OCI-LY7 (cell line): ENCODE measurements around the gene MTCH1. TPM values are rescaled to one million over a fixed set of nuclear protein-coding genes. Genes with fewer than 3 reads are reported as not detected.

Experiments used
- BruUV-seq: library from RNA; stranded (reverse); fragments of 400-500 nt; replicated peaks from 2 replicates; lab custom pipeline; 2021; lab: Mats Ljungman, UMichigan
- CTCF ChIA-PET: fragments of 300-600 bp; sonication (Branson Sonifier 250); formaldehyde crosslinking; loops from one replicate; lab custom pipeline; 2022; ENCODE audit warnings: antibody characterized with exemption; ENCODE audit not compliant: unreplicated experiment; lab: Charles Lee
- POLR2A ChIA-PET: fragments of 300-600 bp; sonication (Branson Sonifier 250); formaldehyde crosslinking; loops from one replicate; lab custom pipeline; 2022; ENCODE audit warnings: antibody characterized with exemption; lab: Charles Lee
- DNase-seq: peaks from one replicate; pipeline ENCODE4 v3.0.0-alpha.2; 2015; ENCODE audit warnings: low spot score
- H2AFZ ChIP-seq: fragments of 200-600 bp; sonication (generic), shearing (Covaris generic); 2 replicates; pipeline ENCODE4 v1.6.1; 2014; ENCODE audit warnings: mild to moderate bottlenecking, antibody characterized with exemption, low read length, moderate library complexity
- H3K27ac ChIP-seq: fragments of 200-600 bp; sonication (generic); 2 replicates; pipeline ENCODE4 v1.5.1; 2014; ENCODE audit warnings: mixed run types, low read depth, mild to moderate bottlenecking, moderate library complexity, low read length, inconsistent platforms; ENCODE audit not compliant: poor library complexity, severe bottlenecking
- H3K36me3 ChIP-seq: fragments of 200-600 bp; sonication (generic); 2 replicates; pipeline ENCODE4 v1.6.1; 2014; ENCODE audit warnings: mild to moderate bottlenecking, antibody characterized with exemption, low read length, moderate library complexity, mixed read lengths; ENCODE audit not compliant: insufficient read depth
- H3K4me1 ChIP-seq: fragments of 200-600 bp; sonication (generic); 2 replicates; pipeline ENCODE4 v1.5.1; 2014; ENCODE audit warnings: mild to moderate bottlenecking, low read length; ENCODE audit not compliant: insufficient read depth, poor library complexity, severe bottlenecking
- H3K4me2 ChIP-seq: fragments of 200-600 bp; sonication (generic); 2 replicates; pipeline ENCODE4 v1.6.1; 2014; ENCODE audit warnings: mild to moderate bottlenecking, low read length
- H3K4me3 ChIP-seq: fragments of 200-600 bp; sonication (generic); 2 replicates; pipeline ENCODE4 v1.5.1; 2014; ENCODE audit warnings: mild to moderate bottlenecking, low read depth, low read length; ENCODE audit not compliant: poor library complexity, severe bottlenecking
- H3K79me2 ChIP-seq: fragments of 200-600 bp; sonication (generic); 2 replicates; pipeline ENCODE4 v1.6.1; 2016; ENCODE audit warnings: low read depth, mild to moderate bottlenecking, low read length, moderate library complexity, mixed read lengths; ENCODE audit not compliant: insufficient read depth
- H3K9me2 ChIP-seq: fragments of 200-600 bp; sonication (generic); 2 replicates; pipeline ENCODE4 v1.6.1; 2016; ENCODE audit warnings: mild to moderate bottlenecking, low read length, mixed read lengths; ENCODE audit not compliant: insufficient read depth
- H3K9me3 ChIP-seq: fragments of 200-600 bp; sonication (generic); 2 replicates; pipeline ENCODE4 v1.6.1; 2014; ENCODE audit warnings: mild to moderate bottlenecking, mixed run types, low read length, mixed read lengths
- H4K20me1 ChIP-seq: fragments of 200-600 bp; sonication (generic); 2 replicates; pipeline ENCODE4 v1.6.1; 2014; ENCODE audit warnings: mild to moderate bottlenecking, antibody characterized with exemption, low read length, moderate library complexity, mixed read lengths; ENCODE audit not compliant: insufficient read depth
- EZH2phosphoT487 ChIP-seq: fragments of 200-600 bp; sonication (generic); IDR thresholded peaks from 2 replicates; pipeline ENCODE4 v1.6.1; 2018; ENCODE audit warnings: low read depth, borderline replicate concordance, mild to moderate bottlenecking, mixed run types, antibody characterized with exemption, low read length, moderate library complexity, mixed read lengths
- intact Hi-C: fragments of 100-400 bp; cut with micrococcal nuclease; formaldehyde crosslinking; loops from one replicate; pipeline ENCODE4 v1.10.0; 2022; ENCODE audit not compliant: unreplicated experiment
- total RNA-seq, 2 experiments: library from RNA; depleted of rRNA in 1 of 2; stranded (reverse); fragments of >200 nt in 1 of 2; shearing (Covaris generic) in 1 of 2; gene quantifications; 2 replicates each; pipeline ENCODE4 v1.2.3, GENCODE V29; 2014 to 2022
- TF ChIP-seq, protein P1 (sequence below): fragments of 200-600 bp; sonication (generic); conservative IDR thresholded peaks from 2 replicates; pipeline ENCODE4 v1.5.1; 2014; ENCODE audit warnings: mild to moderate bottlenecking, antibody characterized with exemption, low read length, moderate library complexity, mixed read lengths

MTCH1 gene
- total RNA-seq, 2 experiments from 2014 or later = 72.5 to 93.7 TPM

DNA sequence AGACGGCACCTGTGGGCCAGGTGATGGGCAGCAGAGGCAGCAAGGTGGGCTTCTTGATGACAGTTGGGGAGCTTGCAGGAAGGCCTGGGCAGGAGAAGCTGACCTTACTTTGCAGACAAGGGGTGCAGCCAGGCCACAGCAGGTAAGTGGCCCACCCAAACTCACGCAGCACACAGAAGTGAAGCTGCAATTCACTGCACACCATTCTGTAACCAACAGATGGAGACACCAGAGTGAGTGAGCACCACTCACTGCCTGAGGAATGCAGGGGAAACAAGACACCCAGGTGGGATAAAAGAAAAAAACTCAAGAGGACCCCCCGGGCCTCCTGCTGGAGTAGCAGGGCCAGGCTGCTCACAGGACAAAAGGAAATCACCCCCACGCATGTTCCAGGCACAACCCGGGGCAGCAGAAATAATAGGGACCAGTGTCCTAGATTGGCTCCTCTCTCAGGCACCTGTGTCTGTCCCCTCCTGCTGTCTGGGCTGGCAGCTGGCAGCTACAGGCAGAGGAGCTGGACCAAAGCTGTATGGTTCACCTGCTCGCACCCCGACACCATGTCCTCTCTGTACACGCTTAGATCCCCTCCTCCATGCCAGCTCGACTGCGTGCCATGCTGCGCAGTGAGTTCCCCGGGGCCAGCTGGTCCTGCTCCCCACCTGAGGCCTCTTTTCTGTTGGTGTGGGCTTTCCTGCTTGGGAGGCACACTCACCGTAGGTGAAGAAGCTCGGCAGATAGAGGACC is 4.9 kb downstream of the MTCH1 start:
- ChIA-PET CTCF (interaction anchor here (3.1 kb wide), 1 partner anchor 37 kb away, joined by 11 read pairs; no protein-coding TSS in a partner anchor), POLR2A (interaction anchor here (1.0 kb wide), 1 partner anchor 26 kb away, joined by 7 read pairs; no protein-coding TSS in a partner anchor)
- intact Hi-C loops = no loop called here
- Histone ChIP-seq H3K4me2 (no peak overlapping the region), H4K20me1 (peaks cover 15% of the 10 kb centered on the region), H3K4me3 (no peak overlapping the region), H3K9me2 (no peaks in the 10 kb centered on the region), H3K27ac (no peak overlapping the region), H3K9me3 (no peaks in the 10 kb centered on the region), H2AFZ (no peak overlapping the region), H3K4me1 (peaks cover 23% of the 10 kb centered on the region), H3K79me2 (peaks cover 40% of the 10 kb centered on the region), H3K36me3 (peaks cover 38% of the 10 kb centered on the region)
- BruUV-seq = no TSS peak
- no peak for TF ChIP-seq EZH2phosphoT487
- TF ChIP-seq, protein P1, sequence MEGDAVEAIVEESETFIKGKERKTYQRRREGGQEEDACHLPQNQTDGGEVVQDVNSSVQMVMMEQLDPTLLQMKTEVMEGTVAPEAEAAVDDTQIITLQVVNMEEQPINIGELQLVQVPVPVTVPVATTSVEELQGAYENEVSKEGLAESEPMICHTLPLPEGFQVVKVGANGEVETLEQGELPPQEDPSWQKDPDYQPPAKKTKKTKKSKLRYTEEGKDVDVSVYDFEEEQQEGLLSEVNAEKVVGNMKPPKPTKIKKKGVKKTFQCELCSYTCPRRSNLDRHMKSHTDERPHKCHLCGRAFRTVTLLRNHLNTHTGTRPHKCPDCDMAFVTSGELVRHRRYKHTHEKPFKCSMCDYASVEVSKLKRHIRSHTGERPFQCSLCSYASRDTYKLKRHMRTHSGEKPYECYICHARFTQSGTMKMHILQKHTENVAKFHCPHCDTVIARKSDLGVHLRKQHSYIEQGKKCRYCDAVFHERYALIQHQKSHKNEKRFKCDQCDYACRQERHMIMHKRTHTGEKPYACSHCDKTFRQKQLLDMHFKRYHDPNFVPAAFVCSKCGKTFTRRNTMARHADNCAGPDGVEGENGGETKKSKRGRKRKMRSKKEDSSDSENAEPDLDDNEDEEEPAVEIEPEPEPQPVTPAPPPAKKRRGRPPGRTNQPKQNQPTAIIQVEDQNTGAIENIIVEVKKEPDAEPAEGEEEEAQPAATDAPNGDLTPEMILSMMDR = peak; percentile 42; the same call in 1 of the 2 replicates
- DNase-seq = no peak

DNA sequence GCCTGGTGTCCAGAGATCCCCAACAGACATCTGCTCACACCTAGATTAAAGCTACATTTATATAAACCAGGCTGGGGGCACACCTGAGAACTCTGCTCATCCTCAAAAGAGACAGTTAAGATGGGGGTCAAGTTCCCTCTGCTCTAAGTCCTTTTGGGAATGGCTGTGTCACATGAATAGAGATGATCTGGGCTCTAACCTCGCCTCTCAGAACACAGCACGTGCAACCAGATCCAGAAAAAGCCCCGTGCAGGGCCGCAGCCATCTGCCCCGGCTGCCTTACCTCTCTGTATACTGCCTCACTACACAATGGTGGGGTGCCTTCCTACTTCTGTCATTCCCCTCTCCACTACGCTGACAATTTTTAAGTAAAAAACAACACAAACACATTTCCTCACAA is 5.9 kb downstream of the MTCH1 start:
- peaks cover 15% of the 10 kb centered on the region for H4K20me1 ChIP-seq
- no peak overlapping the region for H3K27ac ChIP-seq
- no peak overlapping the region for H2AFZ ChIP-seq
- ChIA-PET CTCF (interaction anchor here (3.1 kb wide), 1 partner anchor 38 kb away, joined by 11 read pairs; no protein-coding TSS in a partner anchor), POLR2A (no interaction called here)
- no peaks in the 10 kb centered on the region for H3K9me3 ChIP-seq
- H3K4me1 ChIP-seq = peaks cover 22% of the 10 kb centered on the region
- no TSS peak for BruUV-seq
- no peak overlapping the region for H3K4me3 ChIP-seq
- H3K36me3 ChIP-seq = peaks cover 46% of the 10 kb centered on the region
- intact Hi-C loops = no loop called here
- no peak for TF ChIP-seq EZH2phosphoT487
- peaks cover 34% of the 10 kb centered on the region for H3K79me2 ChIP-seq
- DNase-seq = no peak
- H3K4me2 ChIP-seq = no peak overlapping the region
- H3K9me2 ChIP-seq = no peaks in the 10 kb centered on the region

DNA sequence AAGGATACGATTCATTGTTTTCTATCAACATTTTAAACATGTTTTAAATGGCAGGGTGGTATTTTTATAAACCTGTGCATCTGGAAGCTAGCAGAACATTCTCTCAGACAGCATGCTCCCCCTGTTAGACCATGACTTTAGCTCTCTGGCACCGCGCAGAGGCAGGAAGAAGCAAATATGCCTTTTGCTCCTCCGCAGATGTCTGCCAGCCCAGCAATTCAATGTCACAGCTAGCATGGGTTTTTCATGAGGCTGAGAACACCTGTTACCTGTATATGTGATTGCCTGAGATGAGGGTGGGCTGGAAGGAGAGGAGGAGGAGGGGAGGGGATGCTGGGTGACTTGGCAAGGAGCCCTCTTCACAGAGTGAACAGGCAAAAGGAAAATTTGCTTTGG is 6.7 kb downstream of the MTCH1 start:
- ChIA-PET CTCF (interaction anchor here (3.1 kb wide), 1 partner anchor 38 kb away, joined by 11 read pairs; no protein-coding TSS in a partner anchor), POLR2A (no interaction called here)
- Histone ChIP-seq H4K20me1 (peaks cover 8% of the 10 kb centered on the region), H3K79me2 (peaks cover 26% of the 10 kb centered on the region), H3K4me2 (no peak overlapping the region), H2AFZ (no peak overlapping the region), H3K4me3 (no peak overlapping the region), H3K9me2 (no peaks in the 10 kb centered on the region), H3K36me3 (peaks cover 54% of the 10 kb centered on the region), H3K4me1 (peaks cover 14% of the 10 kb centered on the region), H3K9me3 (no peaks in the 10 kb centered on the region), H3K27ac (no peak overlapping the region)
- no TSS peak for BruUV-seq
- TF ChIP-seq, protein P1 = peak; percentile 35; the same call in 1 of the 2 replicates
- TF ChIP-seq EZH2phosphoT487 = no peak
- no peak for DNase-seq
- intact Hi-C loops = no loop called here
